Measurements from ENCODE around the gene RANGRF.
A peak's percentile ranks its signal among the peaks of the same experiment; 100 is the strongest.

RANGRF gene

DNA sequence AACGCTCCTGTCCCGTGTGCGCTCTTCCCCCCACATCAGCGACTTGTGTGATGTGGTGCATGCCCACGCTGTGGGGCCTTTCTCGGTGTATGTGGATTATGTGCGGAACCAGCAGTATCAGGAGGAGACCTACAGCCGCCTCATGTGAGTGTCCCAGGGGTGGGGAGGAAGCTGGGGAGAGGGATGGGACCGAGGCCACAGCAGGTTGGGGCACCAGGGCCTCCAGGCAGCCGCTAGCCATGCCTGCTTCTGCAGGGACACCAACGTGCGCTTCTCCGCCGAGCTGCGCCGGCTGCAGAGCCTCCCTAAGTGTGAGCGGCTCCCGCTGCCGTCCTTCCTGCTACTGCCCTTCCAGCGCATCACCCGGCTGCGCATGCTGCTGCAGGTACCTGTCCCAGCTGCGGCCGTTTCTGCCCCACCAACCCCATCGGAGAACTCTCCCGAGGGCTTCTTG lies 27.3 kb downstream of the RANGRF start:
- no peak for DNase-seq

GRCh38 chr17:8318010-8318935 lies 29.8 kb downstream of the RANGRF start:
- no peak for DNase-seq

DNA sequence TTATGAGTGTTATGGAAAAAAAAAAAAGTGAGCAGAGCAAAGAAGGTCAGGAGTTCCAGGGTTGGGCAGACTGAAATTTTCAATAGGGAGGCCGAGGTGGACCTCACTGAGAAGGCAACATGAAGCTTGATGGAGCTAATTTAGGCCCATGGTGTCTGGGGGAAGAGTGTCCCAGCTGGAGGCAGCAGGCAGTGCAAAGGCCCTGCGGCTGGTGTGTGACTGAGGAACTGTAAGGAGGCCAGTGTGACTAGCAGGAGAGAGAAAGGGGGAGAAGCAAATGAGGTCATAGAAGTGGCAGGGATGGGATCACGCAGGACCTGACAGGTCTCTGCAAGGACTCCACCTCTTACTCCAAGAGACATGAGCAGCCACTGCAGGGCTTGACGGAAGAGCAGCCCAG lies 31.8 kb downstream of the RANGRF start:
- DNase-seq = no peak

GRCh38 chr17:8320990-8321389 lies 32.5 kb downstream of the RANGRF start:
- no peak for DNase-seq

DNA sequence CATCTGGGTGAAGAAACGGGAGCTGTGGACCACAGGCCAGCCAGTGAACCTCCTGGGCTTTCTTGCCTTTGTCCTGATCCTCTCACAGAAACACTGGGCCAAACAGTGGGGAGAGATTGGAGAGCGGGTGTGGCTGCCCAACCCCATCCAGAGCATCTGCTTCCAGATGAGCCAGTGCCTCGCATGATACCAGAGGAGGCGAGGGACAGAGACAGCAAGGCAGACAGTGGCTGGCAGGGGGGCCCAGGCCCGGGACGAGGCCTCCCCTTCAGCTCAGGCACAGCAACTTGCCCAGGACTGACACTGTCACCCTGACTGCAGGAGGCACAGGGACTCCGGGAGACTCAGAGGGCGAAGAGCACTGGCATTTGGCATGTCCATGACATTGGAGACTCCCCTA lies 33.6 kb downstream of the RANGRF start:
- no peak for DNase-seq

- no peak for DNase-seq
These were observed 35.7 kb downstream of the RANGRF start for GRCh38 chr17:8324132-8324531.

DNA sequence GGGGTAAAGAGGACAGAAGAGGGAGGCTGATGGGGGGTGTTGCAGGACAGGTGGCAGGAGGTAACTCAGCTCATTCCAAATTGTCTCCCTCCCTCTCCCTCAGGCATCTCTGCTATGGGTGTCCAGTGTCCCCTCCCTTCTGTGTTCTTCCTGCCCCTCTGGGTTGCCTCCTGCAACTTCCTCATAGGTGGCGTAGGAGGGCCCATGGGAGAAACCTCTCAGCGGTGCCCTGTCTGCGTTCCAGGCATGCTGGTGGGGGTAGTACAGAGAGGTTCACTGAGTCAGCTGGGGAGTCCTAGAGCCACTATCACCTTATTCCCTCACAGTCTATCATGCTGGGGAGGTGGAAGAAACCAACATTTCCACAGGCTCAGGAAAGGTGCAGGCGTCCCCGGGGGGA lies 36.5 kb downstream of the RANGRF start:
- no peak for DNase-seq

- peak; percentile 11 for DNase-seq
These were observed 38.2 kb downstream of the RANGRF start for GRCh38 chr17:8326511-8327302.

GRCh38 chr17:8327303-8327649 lies 38.8 kb downstream of the RANGRF start:
- no peak for DNase-seq

DNA sequence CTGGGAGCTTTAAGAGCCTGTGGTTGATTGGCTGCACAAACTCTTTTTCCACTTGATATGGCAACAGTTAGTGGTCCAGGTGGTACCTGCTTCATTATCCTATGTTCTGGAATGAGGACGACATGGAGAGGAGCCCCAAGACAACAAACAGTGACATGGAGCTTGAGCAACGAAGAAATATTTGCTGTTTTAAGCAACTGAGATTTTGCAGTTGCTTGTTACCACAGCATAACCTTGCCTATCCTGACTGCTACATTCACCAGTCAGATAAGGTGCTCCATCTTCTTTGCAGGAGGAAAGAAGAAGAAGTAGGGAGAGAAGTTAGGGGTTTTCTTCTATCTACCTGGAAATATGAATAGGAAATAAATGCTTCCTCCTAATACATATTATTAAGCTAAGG lies 43.7 kb downstream of the RANGRF start:
- no peak for DNase-seq

DNA sequence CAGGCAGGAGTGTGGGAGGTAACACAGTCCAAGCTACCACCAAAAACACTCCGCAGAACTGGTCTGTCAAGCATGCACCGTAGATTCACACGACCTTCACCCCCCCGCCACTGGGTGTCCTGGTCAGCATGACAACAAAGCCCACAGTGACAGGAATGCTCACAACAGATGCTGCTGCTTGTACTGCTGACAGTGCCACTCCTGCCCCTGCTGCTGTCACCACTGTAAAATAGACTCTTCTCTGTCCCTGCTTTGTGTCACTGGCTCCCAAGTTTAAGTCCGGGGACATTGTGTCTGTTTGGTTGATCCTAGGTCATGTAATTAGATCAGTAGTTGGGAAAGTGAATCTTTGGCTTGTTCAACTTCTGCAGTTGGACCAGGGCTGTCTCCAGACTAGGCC lies 44.2 kb downstream of the RANGRF start:
- DNase-seq = no peak

GRCh38 chr17:8333281-8333680 lies 44.8 kb downstream of the RANGRF start:
- DNase-seq = no peak

DNA sequence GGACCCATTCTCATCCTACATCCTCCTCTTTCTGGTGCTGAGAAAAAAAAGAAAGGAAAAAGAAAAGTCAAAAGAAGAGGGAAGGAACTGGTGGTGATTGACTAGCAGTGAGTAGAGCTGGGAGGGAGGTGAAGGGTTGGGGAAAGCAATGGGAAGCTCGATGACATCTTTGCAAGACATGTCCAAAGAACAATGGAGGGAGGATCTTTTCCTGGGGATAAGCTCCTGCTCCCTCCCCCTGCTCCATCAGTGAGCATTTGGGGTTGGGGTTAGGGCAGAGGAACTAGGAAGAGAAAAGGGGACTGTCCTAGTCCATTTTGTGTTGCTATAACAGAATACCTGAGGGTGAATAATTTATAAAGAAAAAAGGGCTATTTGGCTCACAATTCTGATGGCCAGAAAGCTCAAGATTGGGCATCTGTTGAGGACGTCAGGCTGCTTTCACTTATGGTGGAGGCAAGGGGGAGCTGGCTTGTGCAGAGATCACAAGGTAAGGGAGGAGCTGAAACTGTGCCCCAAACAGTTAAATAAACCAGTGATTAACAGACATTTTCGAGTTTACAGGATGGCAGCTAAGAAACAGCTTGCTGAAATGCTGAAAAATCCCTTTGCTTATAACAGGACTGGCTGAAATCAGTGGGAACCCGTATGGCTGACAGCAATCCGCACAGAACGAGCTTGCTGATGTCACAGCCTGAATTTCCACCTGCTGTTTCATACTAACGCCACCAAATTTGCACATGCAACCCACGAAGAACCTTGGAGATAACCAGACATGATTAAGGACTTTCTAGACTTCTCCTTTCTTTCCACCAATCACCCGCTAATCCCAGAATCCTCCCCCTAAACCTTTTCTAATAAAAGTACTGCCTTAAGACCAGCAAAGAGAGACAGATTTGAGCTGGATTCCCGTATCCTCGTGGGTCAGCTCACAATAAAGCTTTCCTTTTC lies 49.6 kb downstream of the RANGRF start:
- DNase-seq = no peak

- no peak for DNase-seq
These were observed 50.3 kb downstream of the RANGRF start for GRCh38 chr17:8338753-8339140.

DNA sequence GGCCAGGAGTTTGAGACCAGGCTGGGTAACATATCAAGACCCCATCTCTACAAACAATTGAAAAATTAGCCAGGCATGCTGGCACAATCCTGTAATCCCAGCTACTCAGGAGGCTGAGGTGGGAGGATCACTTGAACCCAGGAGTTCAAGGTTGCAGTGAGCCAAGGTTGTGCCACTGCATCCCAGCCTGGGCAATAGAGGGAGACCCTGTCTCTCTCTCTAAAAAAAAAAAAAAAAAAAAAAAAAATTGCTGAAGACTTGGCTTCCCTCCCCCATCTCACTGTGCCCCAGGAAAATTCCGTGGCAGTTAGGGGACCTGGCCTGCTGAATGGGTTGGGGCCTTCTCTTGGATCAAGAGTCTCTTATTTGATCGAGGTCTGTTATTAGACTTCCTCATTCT lies 51.1 kb downstream of the RANGRF start, which contains the start of gene ODF4:
Gene ODF4 (plus strand): TSS at position 301 of the 400 bp plus-strand sequence. CDS start 212 bp downstream, outside the sequence.
- DNase-seq = no peak

Data from activated CD4-positive, alpha-beta T cell treated with anti-CD3 and anti-CD28 coated beads, Interleukin-2, amount 50 U/mL, for 1 hour (primary cell).